GM12801 (cell line): ENCODE data around the gene RBM12.

Source experiments
- TF ChIP-seq, protein P1 (sequence below): IDR thresholded peaks from one replicate; pipeline ENCODE4 v1.5.1; 2011; ENCODE audit warnings: control low read depth; ENCODE audit not compliant: insufficient read length; ENCODE audit errors: extremely low read depth

Gene RBM12, protein sequence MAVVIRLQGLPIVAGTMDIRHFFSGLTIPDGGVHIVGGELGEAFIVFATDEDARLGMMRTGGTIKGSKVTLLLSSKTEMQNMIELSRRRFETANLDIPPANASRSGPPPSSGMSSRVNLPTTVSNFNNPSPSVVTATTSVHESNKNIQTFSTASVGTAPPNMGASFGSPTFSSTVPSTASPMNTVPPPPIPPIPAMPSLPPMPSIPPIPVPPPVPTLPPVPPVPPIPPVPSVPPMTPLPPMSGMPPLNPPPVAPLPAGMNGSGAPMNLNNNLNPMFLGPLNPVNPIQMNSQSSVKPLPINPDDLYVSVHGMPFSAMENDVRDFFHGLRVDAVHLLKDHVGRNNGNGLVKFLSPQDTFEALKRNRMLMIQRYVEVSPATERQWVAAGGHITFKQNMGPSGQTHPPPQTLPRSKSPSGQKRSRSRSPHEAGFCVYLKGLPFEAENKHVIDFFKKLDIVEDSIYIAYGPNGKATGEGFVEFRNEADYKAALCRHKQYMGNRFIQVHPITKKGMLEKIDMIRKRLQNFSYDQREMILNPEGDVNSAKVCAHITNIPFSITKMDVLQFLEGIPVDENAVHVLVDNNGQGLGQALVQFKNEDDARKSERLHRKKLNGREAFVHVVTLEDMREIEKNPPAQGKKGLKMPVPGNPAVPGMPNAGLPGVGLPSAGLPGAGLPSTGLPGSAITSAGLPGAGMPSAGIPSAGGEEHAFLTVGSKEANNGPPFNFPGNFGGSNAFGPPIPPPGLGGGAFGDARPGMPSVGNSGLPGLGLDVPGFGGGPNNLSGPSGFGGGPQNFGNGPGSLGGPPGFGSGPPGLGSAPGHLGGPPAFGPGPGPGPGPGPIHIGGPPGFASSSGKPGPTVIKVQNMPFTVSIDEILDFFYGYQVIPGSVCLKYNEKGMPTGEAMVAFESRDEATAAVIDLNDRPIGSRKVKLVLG

DNA sequence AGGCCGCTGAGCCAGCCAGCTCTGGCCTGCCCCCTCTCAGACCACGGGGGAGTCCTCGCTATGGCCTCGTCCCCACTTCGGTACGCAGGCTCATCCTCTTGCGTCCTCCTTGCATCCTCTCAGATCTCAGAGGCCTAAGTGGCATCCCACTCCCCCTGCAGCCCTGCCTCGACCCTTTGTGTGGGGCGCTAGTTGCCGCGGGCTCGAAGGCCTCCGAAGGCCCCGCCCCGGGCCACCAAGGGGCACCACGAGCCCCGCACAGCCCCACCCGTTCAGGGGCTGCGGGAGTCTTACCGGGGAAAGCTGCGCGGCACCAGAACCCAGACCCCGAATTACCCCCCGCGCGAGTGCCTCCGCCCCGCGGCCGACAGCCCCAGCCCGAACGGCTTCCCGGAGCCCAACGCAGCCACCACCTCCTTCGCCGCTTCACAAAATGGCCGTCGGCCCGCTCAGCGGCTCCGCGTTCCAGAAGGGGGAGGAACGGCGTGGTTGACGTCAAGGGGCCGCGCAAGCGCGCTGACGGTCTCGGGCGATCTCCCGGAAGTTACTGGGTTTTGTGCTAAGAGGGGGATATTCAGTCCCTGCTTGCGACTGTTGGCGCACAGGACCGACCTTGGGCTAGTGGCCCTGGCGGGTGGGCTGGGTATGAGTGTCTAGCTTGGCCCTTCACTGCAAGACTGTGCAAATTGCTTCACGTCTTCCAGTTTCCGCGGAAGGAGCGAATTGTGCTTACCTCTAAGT lies at the start of gene RBM12, which contains the start of gene CPNE1:
RBM12 (minus strand) TSS at position 435 of the 741 bp plus-strand sequence. CDS start 9,578 bp downstream, outside the sequence.
CPNE1 (minus strand) TSS at position 435 of the 741 bp plus-strand sequence. CDS start 31,977 bp downstream, outside the sequence.
- TF ChIP-seq, protein P1, sequence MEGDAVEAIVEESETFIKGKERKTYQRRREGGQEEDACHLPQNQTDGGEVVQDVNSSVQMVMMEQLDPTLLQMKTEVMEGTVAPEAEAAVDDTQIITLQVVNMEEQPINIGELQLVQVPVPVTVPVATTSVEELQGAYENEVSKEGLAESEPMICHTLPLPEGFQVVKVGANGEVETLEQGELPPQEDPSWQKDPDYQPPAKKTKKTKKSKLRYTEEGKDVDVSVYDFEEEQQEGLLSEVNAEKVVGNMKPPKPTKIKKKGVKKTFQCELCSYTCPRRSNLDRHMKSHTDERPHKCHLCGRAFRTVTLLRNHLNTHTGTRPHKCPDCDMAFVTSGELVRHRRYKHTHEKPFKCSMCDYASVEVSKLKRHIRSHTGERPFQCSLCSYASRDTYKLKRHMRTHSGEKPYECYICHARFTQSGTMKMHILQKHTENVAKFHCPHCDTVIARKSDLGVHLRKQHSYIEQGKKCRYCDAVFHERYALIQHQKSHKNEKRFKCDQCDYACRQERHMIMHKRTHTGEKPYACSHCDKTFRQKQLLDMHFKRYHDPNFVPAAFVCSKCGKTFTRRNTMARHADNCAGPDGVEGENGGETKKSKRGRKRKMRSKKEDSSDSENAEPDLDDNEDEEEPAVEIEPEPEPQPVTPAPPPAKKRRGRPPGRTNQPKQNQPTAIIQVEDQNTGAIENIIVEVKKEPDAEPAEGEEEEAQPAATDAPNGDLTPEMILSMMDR, result no peak

DNA sequence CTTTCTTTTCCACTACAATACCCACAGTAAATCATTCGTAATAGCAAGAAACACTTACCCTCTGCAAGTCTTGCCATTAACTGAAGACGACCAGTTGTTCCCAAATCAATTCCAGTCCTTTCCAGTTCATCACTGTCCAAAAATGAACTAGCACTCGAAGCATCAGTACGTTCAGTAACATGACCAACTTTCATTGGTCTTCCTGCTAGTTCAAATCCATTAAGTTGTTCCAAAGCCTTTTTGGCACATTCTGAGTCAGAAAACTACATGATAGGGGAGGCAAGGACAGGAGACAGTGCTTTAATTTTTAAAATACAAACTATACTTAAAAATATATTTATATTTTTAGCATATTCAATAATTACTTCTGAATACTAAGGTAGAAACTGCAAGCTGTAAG lies 49.4 kb upstream of the RBM12 start:
- TF ChIP-seq, protein P1, result no peak

DNA sequence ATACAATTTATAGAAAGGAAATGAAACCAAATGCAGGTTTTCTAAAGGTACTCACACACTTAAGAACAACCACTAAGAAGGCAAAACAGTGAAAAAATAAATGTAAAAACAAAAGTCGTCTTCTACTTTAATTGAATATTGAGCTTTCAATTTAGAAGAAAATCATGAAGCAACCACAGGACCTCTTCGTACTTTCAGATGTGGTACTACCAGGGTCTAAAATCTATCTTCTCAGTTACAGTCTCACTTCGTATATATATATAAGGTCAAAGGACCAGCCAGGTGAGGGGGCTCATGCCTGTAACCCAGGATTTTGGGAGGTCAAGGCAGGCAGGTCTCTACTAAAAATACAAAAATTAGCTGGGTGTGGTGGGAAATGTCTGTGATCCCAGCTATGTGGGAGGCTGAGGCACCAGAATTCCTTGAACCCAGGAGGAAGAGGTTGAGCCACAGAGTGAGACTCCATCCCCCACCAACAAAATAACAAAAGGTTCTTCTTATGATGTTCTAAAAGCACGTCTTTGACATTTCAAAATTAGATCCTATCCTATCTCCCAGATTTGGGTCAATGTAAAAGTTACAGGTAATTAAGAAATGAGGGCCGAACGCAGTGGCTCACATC lies 47.0 kb upstream of the RBM12 start:
- TF ChIP-seq, protein P1, result no peak

DNA sequence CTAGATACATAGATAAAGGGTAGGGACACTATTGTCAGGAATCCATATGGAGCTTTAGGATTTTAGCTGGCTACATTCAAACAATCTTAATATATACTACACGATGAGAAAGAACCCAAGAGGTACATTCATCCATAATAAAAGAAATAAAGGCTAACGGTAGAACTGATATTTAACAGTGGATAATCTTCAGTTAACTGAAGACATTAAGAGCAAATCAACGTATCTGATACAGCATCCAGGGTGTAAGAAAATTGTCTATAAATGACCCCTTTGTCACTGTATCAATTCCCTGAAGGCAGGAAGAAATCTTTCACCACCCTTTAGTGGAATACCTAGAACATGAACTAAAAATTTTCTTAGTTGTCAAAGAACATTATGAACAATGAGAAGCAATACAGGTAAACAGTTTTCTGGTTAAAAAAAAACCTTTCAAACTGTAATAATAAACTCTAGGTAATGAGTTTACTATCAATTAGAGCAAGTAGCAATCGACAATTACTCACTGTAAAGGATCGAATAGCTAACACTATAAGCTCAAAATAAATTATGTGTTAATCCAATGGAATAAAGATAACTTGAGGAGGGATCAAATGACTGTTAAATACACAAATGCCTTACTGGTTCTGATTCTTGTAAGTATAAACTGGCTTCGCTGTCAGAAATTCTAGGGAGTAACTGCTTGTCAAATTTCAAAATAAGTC lies 46.3 kb upstream of the RBM12 start:
- TF ChIP-seq, protein P1, result no peak

DNA sequence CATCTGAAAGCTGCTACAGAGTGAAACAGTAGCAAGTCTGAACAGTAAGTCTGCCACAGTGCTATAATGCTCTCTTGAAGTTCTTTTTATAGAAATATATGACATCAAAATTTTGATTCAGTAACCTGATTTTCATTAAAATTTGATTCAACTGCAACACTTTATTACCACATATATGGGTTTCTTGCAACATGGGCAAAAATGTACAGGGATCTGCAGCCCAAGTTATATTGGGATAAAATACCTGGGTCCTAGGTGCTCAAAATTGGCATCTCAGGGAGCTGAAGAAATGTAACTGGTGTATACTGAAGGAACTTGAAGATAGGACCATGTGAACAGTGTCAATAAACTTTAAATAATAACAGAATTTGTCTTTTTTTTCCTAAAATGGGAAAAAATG lies 45.3 kb upstream of the RBM12 start:
- TF ChIP-seq, protein P1, result no peak

DNA sequence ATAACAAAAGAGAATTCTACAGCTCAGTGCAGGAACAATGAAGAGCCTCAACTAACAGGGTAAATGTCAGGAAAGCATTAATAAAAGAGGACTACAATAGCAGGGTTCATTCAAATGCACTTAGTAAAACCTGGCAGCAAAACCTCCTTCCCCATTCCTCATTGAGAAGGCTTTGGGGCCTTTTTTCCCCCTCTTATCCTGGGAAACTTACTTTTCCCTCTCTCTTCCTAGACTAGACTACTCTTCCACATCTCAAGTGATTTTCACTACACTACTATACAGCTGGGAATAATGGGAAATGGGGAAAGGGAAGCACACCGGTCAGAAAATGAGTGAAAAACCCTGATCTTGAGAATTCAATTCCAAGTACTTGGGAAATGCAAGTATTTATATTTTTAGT lies 44.6 kb upstream of the RBM12 start:
- TF ChIP-seq, protein P1, result no peak
